Fibroblast of mammary gland (primary cell): ENCODE results near the gene ADAMTS20.

Experiments used
- DNase-seq: peaks from one replicate; pipeline ENCODE4 v3.0.0-alpha.2; 2010; ENCODE audit warnings: low read depth
- H3K4me3 ChIP-seq: 2 replicates; pipeline ENCODE4 v1.5.1; 2011; ENCODE audit warnings: low read depth, mild to moderate bottlenecking, low read length, moderate library complexity; ENCODE audit not compliant: control insufficient read depth
- TF ChIP-seq, protein P1 (sequence below): conservative IDR thresholded peaks from 2 replicates; pipeline ENCODE4 v1.5.1; 2011; ENCODE audit warnings: low read depth, low read length, inconsistent platforms; ENCODE audit not compliant: control insufficient read depth, insufficient read depth

Gene ADAMTS20

DNA sequence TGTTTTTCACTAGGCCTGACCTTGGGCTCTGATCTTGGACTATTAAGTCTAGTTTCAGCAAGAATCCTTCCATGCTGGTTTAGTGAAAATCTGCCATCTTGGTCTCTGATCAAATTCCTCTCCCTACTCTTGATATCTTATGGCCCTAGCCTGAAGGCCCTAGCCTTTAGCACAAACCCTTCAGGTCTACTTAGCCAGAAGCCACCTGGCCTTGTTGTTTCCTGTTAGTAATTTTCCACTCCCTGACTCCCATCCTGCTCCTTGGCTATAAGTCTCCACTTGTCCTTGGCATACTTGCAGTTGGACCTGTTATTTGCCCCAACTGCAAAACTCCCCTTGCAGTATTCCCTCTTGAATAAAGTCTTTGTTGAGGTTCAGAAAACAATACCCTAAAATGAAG is 241.4 kb downstream of the ADAMTS20 start:
- no peak overlapping the region for H3K4me3 ChIP-seq
- TF ChIP-seq, protein P1, sequence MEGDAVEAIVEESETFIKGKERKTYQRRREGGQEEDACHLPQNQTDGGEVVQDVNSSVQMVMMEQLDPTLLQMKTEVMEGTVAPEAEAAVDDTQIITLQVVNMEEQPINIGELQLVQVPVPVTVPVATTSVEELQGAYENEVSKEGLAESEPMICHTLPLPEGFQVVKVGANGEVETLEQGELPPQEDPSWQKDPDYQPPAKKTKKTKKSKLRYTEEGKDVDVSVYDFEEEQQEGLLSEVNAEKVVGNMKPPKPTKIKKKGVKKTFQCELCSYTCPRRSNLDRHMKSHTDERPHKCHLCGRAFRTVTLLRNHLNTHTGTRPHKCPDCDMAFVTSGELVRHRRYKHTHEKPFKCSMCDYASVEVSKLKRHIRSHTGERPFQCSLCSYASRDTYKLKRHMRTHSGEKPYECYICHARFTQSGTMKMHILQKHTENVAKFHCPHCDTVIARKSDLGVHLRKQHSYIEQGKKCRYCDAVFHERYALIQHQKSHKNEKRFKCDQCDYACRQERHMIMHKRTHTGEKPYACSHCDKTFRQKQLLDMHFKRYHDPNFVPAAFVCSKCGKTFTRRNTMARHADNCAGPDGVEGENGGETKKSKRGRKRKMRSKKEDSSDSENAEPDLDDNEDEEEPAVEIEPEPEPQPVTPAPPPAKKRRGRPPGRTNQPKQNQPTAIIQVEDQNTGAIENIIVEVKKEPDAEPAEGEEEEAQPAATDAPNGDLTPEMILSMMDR: no peak
- DNase-seq: no peak

DNA sequence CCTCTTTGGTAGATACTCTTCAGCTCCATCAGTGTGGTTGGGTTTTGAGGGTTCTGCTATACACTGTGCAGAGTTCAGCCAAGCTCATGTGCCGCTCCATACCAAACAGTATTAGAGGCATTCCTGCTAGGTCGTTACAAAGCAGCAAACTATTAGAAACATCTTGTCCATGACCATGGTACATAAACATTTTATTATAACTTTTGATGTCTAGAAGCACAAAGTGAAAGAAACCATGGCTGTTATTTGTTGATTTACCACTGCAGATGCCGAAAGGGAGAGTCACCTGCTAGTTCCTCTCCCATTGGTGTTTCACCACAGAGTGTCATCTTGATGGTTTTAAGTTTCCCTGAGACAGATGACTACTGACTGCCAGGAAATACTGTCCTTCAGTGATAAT is 242.0 kb downstream of the ADAMTS20 start:
- peak; percentile 88 for DNase-seq

DNA sequence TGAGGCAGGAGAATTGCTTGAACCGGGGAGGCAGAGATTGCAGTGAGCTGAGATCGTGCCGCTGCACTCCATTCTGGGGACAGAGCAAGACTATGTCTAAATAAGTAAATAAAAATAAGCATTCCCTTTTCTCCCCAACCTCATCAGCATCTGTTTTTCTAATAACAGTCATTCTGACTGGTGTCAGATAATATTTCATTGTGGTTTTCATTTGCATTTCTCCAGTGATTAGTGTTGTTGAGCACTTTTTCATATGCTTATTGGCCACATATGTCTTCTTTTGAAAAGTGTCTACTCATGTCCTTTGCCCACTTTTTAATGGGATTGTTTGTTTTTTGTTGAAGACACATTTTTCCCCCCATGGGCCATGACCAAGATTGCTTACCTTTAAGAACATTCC is 243.2 kb downstream of the ADAMTS20 start:
- no peak overlapping the region for H3K4me3 ChIP-seq
- TF ChIP-seq, protein P1: no peak
- DNase-seq: peak; percentile 56

More for the DNA sequence above, 242.0 kb downstream of the ADAMTS20 start:
- TF ChIP-seq, protein P1: no peak
- no peak overlapping the region for H3K4me3 ChIP-seq

DNA sequence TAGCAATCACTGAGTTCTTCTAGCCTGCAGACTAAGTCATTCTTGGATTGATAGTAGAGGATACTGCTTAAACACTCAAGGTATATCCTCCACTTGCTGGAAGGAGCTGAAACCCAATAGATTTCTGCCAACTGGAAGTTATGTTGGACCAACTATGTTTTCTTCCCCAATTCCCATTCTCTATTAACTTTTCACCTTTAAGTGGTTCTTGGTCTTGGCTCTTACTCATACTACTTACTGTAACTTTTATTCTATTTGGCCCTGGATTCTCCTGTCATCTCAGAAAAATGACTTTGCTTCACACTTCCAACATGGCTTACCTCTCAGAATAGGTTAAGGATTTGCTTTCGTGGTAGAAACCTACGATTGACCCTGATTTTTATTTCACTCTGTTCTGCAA is 244.9 kb downstream of the ADAMTS20 start:
- TF ChIP-seq, protein P1: no peak
- DNase-seq: no peak
- no peak overlapping the region for H3K4me3 ChIP-seq

DNA sequence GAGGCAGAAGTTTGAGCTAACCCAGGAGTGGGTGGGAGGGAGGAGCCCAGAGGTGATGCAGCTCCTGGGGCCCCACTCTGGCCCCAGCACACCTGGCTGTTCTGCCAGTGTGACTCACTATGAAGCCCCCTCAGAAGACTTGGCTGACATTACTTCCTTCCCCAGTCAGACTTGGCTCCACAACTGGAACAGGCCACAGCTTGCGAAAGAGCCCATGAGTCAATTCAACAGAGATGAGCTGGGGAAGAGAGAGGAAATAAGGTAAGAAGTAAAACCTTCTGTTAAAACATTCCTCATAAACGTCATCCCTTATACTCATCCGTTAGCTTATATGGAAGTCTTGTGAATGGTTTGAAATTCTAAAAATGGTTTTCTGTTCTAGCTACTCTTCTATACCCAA is 245.9 kb downstream of the ADAMTS20 start:
- TF ChIP-seq, protein P1: no peak
- no peak overlapping the region for H3K4me3 ChIP-seq
- DNase-seq: peak; percentile 99

DNA sequence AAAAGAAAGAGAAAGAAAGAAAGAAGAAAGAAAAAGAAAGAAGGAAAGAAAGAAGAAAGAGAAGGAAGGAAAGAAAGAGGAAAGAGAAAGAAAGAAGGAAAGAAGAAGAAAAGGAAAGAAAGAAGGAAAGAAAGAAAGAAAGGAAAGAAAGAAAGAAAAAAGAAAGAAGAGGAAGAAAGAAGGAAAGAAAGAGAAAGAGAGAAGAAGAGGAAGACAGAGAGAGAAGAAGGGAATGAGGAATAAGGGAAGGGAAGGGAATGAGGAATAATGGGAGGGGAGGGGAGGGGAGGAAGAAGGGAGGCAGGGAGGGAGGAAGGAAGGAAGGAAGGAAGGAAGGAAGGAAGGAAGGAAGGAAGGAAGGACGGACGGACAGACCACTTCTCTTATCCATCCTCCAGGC is 246.9 kb downstream of the ADAMTS20 start:
- TF ChIP-seq, protein P1: no peak
- H3K4me3 ChIP-seq: no peak overlapping the region
- no peak for DNase-seq
